Measurements from ENCODE around the gene KIAA1217.

DNA sequence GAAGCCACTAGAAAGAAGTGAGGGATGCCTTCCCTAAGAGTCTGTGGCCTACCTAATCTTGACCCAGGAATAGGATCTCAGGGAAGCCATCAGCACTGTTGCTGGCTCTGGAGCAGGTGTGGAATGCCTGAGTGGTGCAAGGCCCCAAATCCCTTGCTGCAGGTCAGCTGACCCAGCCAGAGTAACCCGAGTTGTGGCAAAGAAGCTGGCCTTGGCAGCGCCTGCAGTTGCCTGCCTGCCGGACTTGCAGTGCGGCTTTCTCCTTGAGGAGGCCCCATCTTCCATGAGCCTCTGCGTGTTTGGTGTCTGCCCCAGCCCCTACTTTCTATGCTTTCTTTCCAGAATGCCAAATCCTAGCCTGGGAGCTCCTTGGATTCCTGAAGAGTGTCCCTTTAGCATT is 5.8 kb downstream of the KIAA1217 start:
- TF ChIP-seq CTCF (IDR thresholded peaks at IDR 0.05; ENCODE audit: low read depth, low read length) = no peak
- no peak for TF ChIP-seq EZH2phosphoT487 (IDR thresholded peaks at IDR 0.05; ENCODE audit: low read depth)
